ENCODE results near the gene DPF3.

DNA sequence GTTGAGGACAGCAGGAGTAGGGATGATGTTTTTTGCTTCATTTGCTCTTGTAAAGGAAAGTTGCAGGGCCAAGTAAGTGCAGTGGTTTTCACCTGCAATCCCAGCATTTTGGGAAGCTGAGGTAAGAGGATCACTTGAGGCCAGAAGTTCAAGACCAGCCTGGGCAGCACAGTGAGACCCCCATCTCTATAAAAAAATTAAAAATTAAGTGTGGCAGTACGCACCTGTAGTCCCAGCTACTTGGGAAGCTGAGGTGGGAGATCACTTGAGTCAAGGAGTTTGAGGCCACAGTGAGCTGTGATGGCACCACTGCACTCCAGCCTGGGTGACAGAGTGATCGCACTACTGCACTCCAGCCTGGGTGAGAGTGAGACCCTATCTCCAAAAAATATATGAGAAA, 10.8 kb downstream of the DPF3 start:
- TF ChIP-seq BHLHE40 (IDR thresholded peaks at IDR 0.05; ENCODE audit: borderline replicate concordance) (no peak), FOXA1 (IDR thresholded peaks at IDR 0.05) (no peak), SP1 (IDR thresholded peaks at IDR 0.05) (no peak), FOXM1 (IDR thresholded peaks at IDR 0.05; ENCODE audit: borderline replicate concordance) (no peak)

All from HEK293T (cell line).